ENCODE data around the gene IL12RB2. TPM values are rescaled to one million over a fixed set of nuclear protein-coding genes. Genes with fewer than 3 reads are reported as not detected.

Gene IL12RB2
- total and polyA plus RNA-seq, 2 donors (not counting 1 experiment from before 2014, with no cell fraction given), result 0.67 TPM; not detected in 1

- ATAC-seq (ENCODE audit: low read depth) (no peak), DNase-seq (no peak)
- H3K79me2 ChIP-seq (ENCODE audit: control insufficient read depth, insufficient read depth, low read length), result no peaks in the 10 kb centered on the region
- H3K4me3 ChIP-seq (ENCODE audit: control extremely low read depth in 1 of 5, extremely low read depth in 1 of 5, insufficient read depth in 1 of 5, low read depth in 2 of 5, low read length in 4 of 5), result no peak overlapping the region
- no peaks in the 10 kb centered on the region for H3K36me3 ChIP-seq (replicated peaks in 1 of 2; ENCODE audit: control extremely low read depth in 1 of 2, control insufficient read depth in 1 of 2, extremely low read depth in 1 of 2, insufficient read depth in 2 of 2, low read length in 1 of 2)
- no peak overlapping the region for H3K4me2 ChIP-seq (replicated peaks; ENCODE audit: low read depth, low read length, poor library complexity, severe bottlenecking)
- 88% methylated on average over 5 of the region's 8 CpGs for WGBS (ENCODE audit: insufficient coverage)
- H3K9ac ChIP-seq (ENCODE audit: low read length), result no peak overlapping the region
- H3K9me3 ChIP-seq (ENCODE audit: control extremely low read depth in 1 of 3, control insufficient read depth in 2 of 3, insufficient read depth in 1 of 3, low read length in 2 of 3), result no peaks in the 10 kb centered on the region
- Mint-ChIP-seq H3K4me3 (no peak overlapping the region), H3K4me1 (no peaks in the 10 kb centered on the region), H3K27me3 (no peaks in the 10 kb centered on the region), H3K9me3 (ENCODE audit: insufficient read depth) (no peaks in the 10 kb centered on the region), H3K27ac (no peak overlapping the region)
- H2AFZ ChIP-seq (ENCODE audit: insufficient read depth, low read depth, low read length, poor library complexity, severe bottlenecking), result no peak overlapping the region
- H4K20me1 ChIP-seq (ENCODE audit: control insufficient read depth, insufficient read depth, low read length, poor library complexity, severe bottlenecking), result no peaks in the 10 kb centered on the region
- intact Hi-C loops (cut with micrococcal nuclease), result no loop called here
- no peaks in the 10 kb centered on the region for H3K27me3 ChIP-seq (replicated peaks in 1 of 4; ENCODE audit: control extremely low read depth in 1 of 4, control insufficient read depth in 3 of 4, insufficient read depth in 4 of 4, low read length in 3 of 4)
- POLR2A ChIA-PET, result no interaction called here
- H3K4me1 ChIP-seq (ENCODE audit: control insufficient read depth in 2 of 2, insufficient read depth in 2 of 2, low read length in 2 of 2), result no peaks in the 10 kb centered on the region
- TF ChIP-seq CTCF (IDR thresholded peaks at IDR 0.05), result no peak
- TF ChIP-seq EZH2 (IDR thresholded peaks at IDR 0.05; ENCODE audit: borderline replicate concordance, insufficient read depth, low read depth, low read length, poor library complexity, severe bottlenecking), result no peak
- no peak overlapping the region for H3K27ac ChIP-seq (ENCODE audit: low read length in 2 of 2)
- CTCF ChIA-PET, result interaction anchor here (0.7 kb wide), 1 partner anchor 14 kb away, joined by 3 read pairs; no protein-coding TSS in a partner anchor
Observed at GRCh38 chr1:67367370-67368045, 59.8 kb downstream of the IL12RB2 start.

- Histone ChIP-seq H4K20me1 (ENCODE audit: control insufficient read depth, insufficient read depth, low read length, poor library complexity, severe bottlenecking) (no peaks in the 10 kb centered on the region), H3K4me2 (replicated peaks; ENCODE audit: low read depth, low read length, poor library complexity, severe bottlenecking) (no peak overlapping the region), H3K9me3 (ENCODE audit: control extremely low read depth in 1 of 3, control insufficient read depth in 2 of 3, insufficient read depth in 1 of 3, low read length in 2 of 3) (no peaks in the 10 kb centered on the region), H3K4me3 (ENCODE audit: control extremely low read depth in 1 of 5, extremely low read depth in 1 of 5, insufficient read depth in 1 of 5, low read depth in 2 of 5, low read length in 4 of 5) (no peak overlapping the region), H3K79me2 (ENCODE audit: control insufficient read depth, insufficient read depth, low read length) (no peaks in the 10 kb centered on the region), H2AFZ (ENCODE audit: insufficient read depth, low read depth, low read length, poor library complexity, severe bottlenecking) (no peak overlapping the region), H3K27me3 (replicated peaks in 1 of 4; ENCODE audit: control extremely low read depth in 1 of 4, control insufficient read depth in 3 of 4, insufficient read depth in 4 of 4, low read length in 3 of 4) (no peaks in the 10 kb centered on the region), H3K9ac (ENCODE audit: low read length) (no peak overlapping the region), H3K4me1 (ENCODE audit: control insufficient read depth in 2 of 2, insufficient read depth in 2 of 2, low read length in 2 of 2) (no peaks in the 10 kb centered on the region), H3K36me3 (replicated peaks in 1 of 2; ENCODE audit: control extremely low read depth in 1 of 2, control insufficient read depth in 1 of 2, extremely low read depth in 1 of 2, insufficient read depth in 2 of 2, low read length in 1 of 2) (no peaks in the 10 kb centered on the region), H3K27ac (ENCODE audit: low read length in 2 of 2) (no peak overlapping the region)
- Mint-ChIP-seq H3K27ac (no peak overlapping the region), H3K4me1 (no peaks in the 10 kb centered on the region), H3K9me3 (ENCODE audit: insufficient read depth) (no peaks in the 10 kb centered on the region), H3K4me3 (no peak overlapping the region), H3K27me3 (no peaks in the 10 kb centered on the region)
- intact Hi-C loops (cut with micrococcal nuclease), result no loop called here
- ATAC-seq (ENCODE audit: low read depth) (no peak), DNase-seq (no peak)
- TF ChIP-seq CTCF (IDR thresholded peaks at IDR 0.05) (no peak), EZH2 (IDR thresholded peaks at IDR 0.05; ENCODE audit: borderline replicate concordance, insufficient read depth, low read depth, low read length, poor library complexity, severe bottlenecking) (no peak)
- no CpG with 5 or more reads among the region's 1 CpG for WGBS (ENCODE audit: insufficient coverage)
- ChIA-PET POLR2A (no interaction called here), CTCF (interaction anchor here (0.7 kb wide), 1 partner anchor 14 kb away, joined by 3 read pairs; no protein-coding TSS in a partner anchor)
Observed at GRCh38 chr1:67368046-67368514, 60.4 kb downstream of the IL12RB2 start.
